ENCODE results near the gene MIER2. TPM values are rescaled to one million over a fixed set of nuclear protein-coding genes. Genes with fewer than 3 reads are reported as not detected.
A peak's percentile ranks its signal among the peaks of the same experiment; 100 is the strongest.

MIER2 gene
- total RNA-seq, 1 donor from 2014 or later, result 44.5 TPM

DNA sequence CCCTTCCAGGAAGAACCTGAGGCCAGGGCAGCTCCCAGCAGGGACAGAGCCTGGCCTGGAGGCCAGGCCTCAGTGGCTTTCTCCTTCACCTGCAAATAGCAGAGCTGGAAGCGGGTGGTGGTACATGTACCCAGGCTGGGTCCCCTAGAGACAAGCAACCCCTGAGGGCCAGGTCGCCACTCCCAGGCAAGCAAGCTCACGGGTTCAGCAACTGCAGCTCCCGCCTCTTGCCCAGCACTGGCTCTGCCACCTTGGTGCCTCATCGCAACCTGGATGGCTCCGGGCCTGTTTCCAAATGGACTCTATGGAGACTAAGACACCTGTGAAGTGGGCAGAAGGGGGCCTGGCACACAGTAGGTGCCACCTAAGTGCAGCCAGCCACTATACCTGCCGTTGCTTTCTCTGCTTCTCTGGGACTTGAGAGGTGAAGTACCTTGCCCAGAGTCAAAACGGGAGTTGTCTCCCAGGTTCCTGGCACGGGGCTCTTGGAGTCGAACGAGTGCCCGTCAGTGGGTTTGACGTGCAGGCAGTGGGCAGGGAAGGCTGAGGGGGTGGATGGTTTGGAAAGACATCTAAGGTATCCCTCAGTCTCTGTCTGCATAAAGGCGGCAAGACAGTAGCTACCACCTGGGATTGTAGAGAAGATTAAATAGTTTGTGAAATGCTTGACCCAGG lies 51.0 kb downstream of the MIER2 start:
- Mint-ChIP-seq H3K4me1 (ENCODE audit: low read depth) (peaks cover 32% of the 10 kb centered on the region), H3K9me3 (ENCODE audit: low read depth) (no peaks in the 10 kb centered on the region), H3K4me3 (ENCODE audit: unreplicated experiment) (no peak overlapping the region), H3K27ac (ENCODE audit: unreplicated experiment) (no peak overlapping the region), H3K27me3 (ENCODE audit: low read depth) (peaks cover 18% of the 10 kb centered on the region), H3K36me3 (ENCODE audit: low read depth) (no peaks in the 10 kb centered on the region)
- TF ChIP-seq, protein P1, sequence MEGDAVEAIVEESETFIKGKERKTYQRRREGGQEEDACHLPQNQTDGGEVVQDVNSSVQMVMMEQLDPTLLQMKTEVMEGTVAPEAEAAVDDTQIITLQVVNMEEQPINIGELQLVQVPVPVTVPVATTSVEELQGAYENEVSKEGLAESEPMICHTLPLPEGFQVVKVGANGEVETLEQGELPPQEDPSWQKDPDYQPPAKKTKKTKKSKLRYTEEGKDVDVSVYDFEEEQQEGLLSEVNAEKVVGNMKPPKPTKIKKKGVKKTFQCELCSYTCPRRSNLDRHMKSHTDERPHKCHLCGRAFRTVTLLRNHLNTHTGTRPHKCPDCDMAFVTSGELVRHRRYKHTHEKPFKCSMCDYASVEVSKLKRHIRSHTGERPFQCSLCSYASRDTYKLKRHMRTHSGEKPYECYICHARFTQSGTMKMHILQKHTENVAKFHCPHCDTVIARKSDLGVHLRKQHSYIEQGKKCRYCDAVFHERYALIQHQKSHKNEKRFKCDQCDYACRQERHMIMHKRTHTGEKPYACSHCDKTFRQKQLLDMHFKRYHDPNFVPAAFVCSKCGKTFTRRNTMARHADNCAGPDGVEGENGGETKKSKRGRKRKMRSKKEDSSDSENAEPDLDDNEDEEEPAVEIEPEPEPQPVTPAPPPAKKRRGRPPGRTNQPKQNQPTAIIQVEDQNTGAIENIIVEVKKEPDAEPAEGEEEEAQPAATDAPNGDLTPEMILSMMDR (IDR thresholded peaks at IDR 0.05), result no peak
- no peak for DNase-seq (ENCODE audit: low spot score)

GRCh38 chr19:292951-293350 lies 51.6 kb downstream of the MIER2 start:
- Mint-ChIP-seq H3K9me3 (ENCODE audit: low read depth) (no peaks in the 10 kb centered on the region), H3K27ac (ENCODE audit: unreplicated experiment) (no peak overlapping the region), H3K4me1 (ENCODE audit: low read depth) (peaks cover 32% of the 10 kb centered on the region), H3K27me3 (ENCODE audit: low read depth) (peaks cover 18% of the 10 kb centered on the region), H3K36me3 (ENCODE audit: low read depth) (no peaks in the 10 kb centered on the region), H3K4me3 (ENCODE audit: unreplicated experiment) (no peak overlapping the region)
- TF ChIP-seq, protein P1 (IDR thresholded peaks at IDR 0.05), result no peak
- DNase-seq (ENCODE audit: low spot score), result no peak

GRCh38 chr19:292281-292884 lies 52.2 kb downstream of the MIER2 start:
- H3K27me3 Mint-ChIP-seq (ENCODE audit: low read depth), result peaks cover 18% of the 10 kb centered on the region
- TF ChIP-seq, protein P1 (IDR thresholded peaks at IDR 0.05), result no peak
- H3K4me3 Mint-ChIP-seq (ENCODE audit: unreplicated experiment), result no peak overlapping the region
- peak; percentile 53 for DNase-seq (ENCODE audit: low spot score)
- no peaks in the 10 kb centered on the region for H3K9me3 Mint-ChIP-seq (ENCODE audit: low read depth)
- H3K4me1 Mint-ChIP-seq (ENCODE audit: low read depth), result peaks cover 32% of the 10 kb centered on the region
- H3K36me3 Mint-ChIP-seq (ENCODE audit: low read depth), result no peaks in the 10 kb centered on the region
- H3K27ac Mint-ChIP-seq (ENCODE audit: unreplicated experiment), result no peak overlapping the region

DNA sequence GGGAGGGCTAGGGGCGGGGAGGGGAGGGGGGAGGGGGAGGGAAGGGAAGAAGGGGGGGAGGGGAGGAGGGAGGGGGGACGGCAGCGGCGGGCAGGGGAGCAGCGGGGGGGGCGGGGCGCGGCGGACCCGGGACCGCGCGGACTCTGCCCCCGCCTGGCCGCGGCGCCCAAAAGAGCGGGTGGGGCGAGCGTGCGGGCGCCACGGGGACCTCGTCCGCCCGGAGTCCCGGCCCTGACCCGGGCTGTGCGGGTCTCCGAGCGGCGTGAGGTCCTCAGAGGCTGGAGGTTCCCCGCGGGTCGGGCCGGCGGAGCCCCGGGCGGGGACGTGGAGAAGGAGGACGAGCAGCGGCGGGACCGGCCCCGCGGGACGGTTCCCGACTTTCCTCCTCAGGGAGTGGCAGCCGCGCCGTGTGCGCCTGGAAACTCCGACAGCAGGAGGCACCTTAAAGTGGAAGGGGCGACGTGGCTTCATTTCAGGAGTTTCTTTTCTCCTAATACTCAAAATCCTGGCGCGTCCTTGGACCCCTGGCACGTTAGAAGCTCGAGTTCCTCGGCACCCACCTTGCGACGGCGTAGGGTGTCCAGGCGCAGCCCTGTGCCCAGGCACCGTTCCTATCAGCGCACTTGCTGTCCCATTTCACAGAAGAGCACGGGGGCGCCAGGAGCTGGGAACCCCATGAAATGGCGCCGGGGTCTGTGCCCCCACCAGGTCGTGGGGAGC lies 52.9 kb downstream of the MIER2 start:
- TF ChIP-seq, protein P1 (IDR thresholded peaks at IDR 0.05), result no peak
- Mint-ChIP-seq H3K36me3 (ENCODE audit: low read depth) (no peaks in the 10 kb centered on the region), H3K27me3 (ENCODE audit: low read depth) (peaks cover 18% of the 10 kb centered on the region), H3K9me3 (ENCODE audit: low read depth) (no peaks in the 10 kb centered on the region), H3K4me1 (ENCODE audit: low read depth) (peaks cover 32% of the 10 kb centered on the region), H3K27ac (ENCODE audit: unreplicated experiment) (no peak overlapping the region), H3K4me3 (ENCODE audit: unreplicated experiment) (no peak overlapping the region)
- DNase-seq (ENCODE audit: low spot score), result peak; percentile 75

GRCh38 chr19:291006-291521 lies 53.5 kb downstream of the MIER2 start, which contains the start of gene PLPP2:
Gene PLPP2, minus strand, starts transcription at chr19:291403. Its CDS starts 67 bp downstream, at chr19:291336.
- peaks cover 18% of the 10 kb centered on the region for H3K27me3 Mint-ChIP-seq (ENCODE audit: low read depth)

More at GRCh38 chr19:291006-291521, 53.5 kb downstream of the MIER2 start, which contains the start of gene PLPP2:
- Mint-ChIP-seq H3K4me1 (ENCODE audit: low read depth) (peaks cover 28% of the 10 kb centered on the region), H3K36me3 (ENCODE audit: low read depth) (no peaks in the 10 kb centered on the region), H3K4me3 (ENCODE audit: unreplicated experiment) (peak within 1 kb of the TSS; percentile 40), H3K9me3 (ENCODE audit: low read depth) (no peaks in the 10 kb centered on the region), H3K27ac (ENCODE audit: unreplicated experiment) (no peak within 1 kb of the TSS)
- TF ChIP-seq, protein P1 (IDR thresholded peaks at IDR 0.05), result no peak
- peak; percentile 59 for DNase-seq (ENCODE audit: low spot score)

Measured in chondrocyte (in vitro differentiated cells).